A673 (cell line): ENCODE results near the gene MYL9. TPM values are rescaled to one million over a fixed set of nuclear protein-coding genes. Genes with fewer than 3 reads are reported as not detected.

Experiments
- BruUV-seq: library from RNA; stranded (reverse); fragments of 400-500 nt; replicated peaks from 2 replicates; lab custom pipeline; 2021; lab: Mats Ljungman, UMichigan
- CTCF ChIA-PET: fragments of 300-600 bp; sonication (Branson Sonifier 250); formaldehyde crosslinking; loops from one replicate; lab custom pipeline; 2022; ENCODE audit warnings: antibody characterized with exemption; lab: Charles Lee
- POLR2A ChIA-PET: fragments of 300-600 bp; sonication (Branson Sonifier 250); formaldehyde crosslinking; loops from one replicate; lab custom pipeline; 2022; ENCODE audit warnings: antibody characterized with exemption; ENCODE audit not compliant: low non-redundant PET; lab: Charles Lee
- DNase-seq: peaks from one replicate; pipeline ENCODE4 v3.0.0-alpha.2; 2015; ENCODE audit warnings: low spot score
- H3K27ac ChIP-seq: fragments of 200-600 bp; sonication (generic); 2 replicates; pipeline ENCODE4 v1.5.1; 2016; ENCODE audit warnings: mixed run types, low read depth, mild to moderate bottlenecking, mixed read lengths, antibody characterized with exemption, low read length; ENCODE audit not compliant: poor library complexity, severe bottlenecking
- H3K27me3 ChIP-seq: fragments of 200-600 bp; sonication (generic); replicated peaks from 2 replicates; pipeline ENCODE4 v1.6.1; 2017; ENCODE audit warnings: mixed run types, low read depth, mild to moderate bottlenecking, mixed read lengths, antibody characterized with exemption, low read length; ENCODE audit not compliant: insufficient read depth, poor library complexity
- H3K36me3 ChIP-seq: fragments of 200-600 bp; sonication (generic); 2 replicates; pipeline ENCODE4 v1.6.1; 2016; ENCODE audit warnings: mixed run types, mild to moderate bottlenecking, mixed read lengths, antibody characterized with exemption, low read length; ENCODE audit not compliant: insufficient read depth, poor library complexity, severe bottlenecking
- H3K4me1 ChIP-seq: fragments of 200-600 bp; sonication (generic); 2 replicates; pipeline ENCODE4 v1.6.1; 2017; ENCODE audit warnings: mixed run types, mild to moderate bottlenecking, mixed read lengths, antibody characterized with exemption, low read length; ENCODE audit not compliant: insufficient read depth, poor library complexity, severe bottlenecking
- H3K4me3 ChIP-seq: fragments of 200-600 bp; sonication (generic); 2 replicates; pipeline ENCODE4 v1.5.1; 2016; ENCODE audit warnings: low read depth, mixed run types, mild to moderate bottlenecking, mixed read lengths, low read length; ENCODE audit not compliant: poor library complexity, severe bottlenecking
- H3K9me3 ChIP-seq: fragments of 200-600 bp; sonication (generic); 2 replicates; pipeline ENCODE4 v1.6.1; 2016; ENCODE audit warnings: mixed run types, low read depth, mild to moderate bottlenecking, mixed read lengths, antibody characterized with exemption, low read length; ENCODE audit not compliant: poor library complexity, severe bottlenecking
- CTCF ChIP-seq: fragments of 300-800, 200-600 bp; sonication (generic); conservative IDR thresholded peaks from 2 replicates; pipeline ENCODE4 v1.5.1; 2017; ENCODE audit warnings: low read depth, mild to moderate bottlenecking, antibody characterized with exemption, low read length, moderate library complexity, mixed read lengths
- EZH2 ChIP-seq: fragments of 200-600 bp; sonication (generic); IDR thresholded peaks from 2 replicates; pipeline ENCODE4 v1.6.1; 2017; ENCODE audit warnings: borderline replicate concordance, low read depth, mild to moderate bottlenecking, mixed read lengths, antibody characterized with exemption, low read length; ENCODE audit not compliant: poor library complexity, severe bottlenecking
- intact Hi-C: fragments of 100-400 bp; cut with micrococcal nuclease; formaldehyde crosslinking; loops from one replicate; pipeline ENCODE4 v1.10.0; 2022; ENCODE audit not compliant: unreplicated experiment
- total RNA-seq: library from RNA; stranded (reverse); gene quantifications from 2 replicates; pipeline ENCODE4 v1.2.3, GENCODE V29; 2021

Gene MYL9
- total RNA-seq, 1 experiment from 2014 or later, result not detected

DNA sequence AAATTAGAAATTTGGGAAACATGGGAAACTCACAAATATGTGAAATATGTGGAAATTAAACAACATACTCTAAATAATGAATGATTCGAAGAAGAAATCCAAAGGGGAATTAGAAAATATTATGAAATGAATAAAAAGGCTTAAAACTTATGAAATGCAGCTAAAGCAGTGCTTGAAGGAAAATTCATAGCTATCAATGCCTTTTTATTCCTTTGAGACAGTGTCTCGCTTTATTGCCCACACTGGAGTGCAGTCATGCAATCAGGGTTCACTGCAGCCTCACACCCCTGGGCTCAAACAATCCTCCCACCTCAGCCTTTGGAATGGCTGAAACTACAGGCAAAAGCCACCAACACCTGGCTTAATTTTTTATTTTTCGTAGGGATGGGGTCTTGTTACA, 24.2 kb downstream of the MYL9 start:
- BruUV-seq, result no TSS peak
- Histone ChIP-seq H3K4me1 (no peaks in the 10 kb centered on the region), H3K9me3 (peaks cover 7% of the 10 kb centered on the region), H3K4me3 (no peak overlapping the region), H3K27ac (no peak overlapping the region), H3K27me3 (no peaks in the 10 kb centered on the region), H3K36me3 (no peaks in the 10 kb centered on the region)
- intact Hi-C loops, result no loop called here
- TF ChIP-seq CTCF (no peak), EZH2 (no peak)
- CTCF ChIA-PET, result no interaction called here
- DNase-seq, result no peak
- POLR2A ChIA-PET, result no interaction called here

DNA sequence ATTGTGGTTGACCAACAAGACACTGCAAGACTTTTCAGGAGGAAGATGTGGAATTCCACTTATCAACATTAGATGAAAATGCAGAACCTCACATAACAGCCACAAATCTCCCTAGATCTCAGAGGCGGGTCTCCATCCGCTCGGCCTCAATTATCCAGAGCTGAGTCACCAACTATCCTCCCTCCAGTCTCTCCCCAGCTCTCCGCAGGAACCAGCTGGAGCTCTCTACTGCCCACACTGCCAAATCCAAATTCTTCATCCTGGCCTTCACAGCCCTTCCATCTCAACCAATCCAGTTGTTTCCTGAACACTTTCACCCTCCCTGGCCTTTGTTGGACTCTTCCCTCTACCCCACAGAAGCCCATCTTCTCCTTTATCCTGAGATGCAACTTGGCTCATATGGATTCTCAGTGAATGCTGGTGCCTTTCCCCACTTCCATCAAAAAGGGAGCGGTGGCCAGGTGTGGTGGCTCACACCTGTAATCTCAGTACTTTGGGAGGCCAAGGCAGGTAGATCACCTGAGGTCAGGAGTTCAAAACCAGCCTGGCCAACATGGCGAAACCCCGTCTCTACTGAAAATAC, 28.6 kb downstream of the MYL9 start:
- intact Hi-C loops, result no loop called here
- no peaks in the 10 kb centered on the region for H3K36me3 ChIP-seq
- peaks cover 7% of the 10 kb centered on the region for H3K9me3 ChIP-seq
- peak; percentile 67 for DNase-seq
- ChIA-PET CTCF (no interaction called here), POLR2A (no interaction called here)
- no peak overlapping the region for H3K4me3 ChIP-seq
- H3K4me1 ChIP-seq, result peaks cover 21% of the 10 kb centered on the region
- H3K27ac ChIP-seq, result no peak overlapping the region
- TF ChIP-seq CTCF (no peak), EZH2 (no peak)
- BruUV-seq, result no TSS peak
- H3K27me3 ChIP-seq, result no peaks in the 10 kb centered on the region

GRCh38 chr20:36571564-36572504, 30.5 kb downstream of the MYL9 start:
- intact Hi-C loops, result loop anchor here (2.0 kb wide), 1 partner anchor 109 kb away; no protein-coding TSS in a partner anchor

More at GRCh38 chr20:36571564-36572504, 30.5 kb downstream of the MYL9 start:
- Histone ChIP-seq H3K9me3 (no peaks in the 10 kb centered on the region), H3K36me3 (no peaks in the 10 kb centered on the region), H3K4me1 (peaks cover 36% of the 10 kb centered on the region), H3K27me3 (no peaks in the 10 kb centered on the region), H3K27ac (peak overlapping the region; percentile 82), H3K4me3 (peak overlapping the region; percentile 95)
- BruUV-seq, result no TSS peak
- CTCF ChIA-PET, result no interaction called here
- POLR2A ChIA-PET, result interaction anchor here (0.6 kb wide), 1 partner anchor 1287 kb away, joined by 12 read pairs; the partner anchor contains the start of gene EIF6
- TF ChIP-seq EZH2, result no peak
- TF ChIP-seq CTCF, result no peak
- no peak for DNase-seq
